ENCODE measurements around the gene COPS3.

- TF ChIP-seq CTCF (IDR thresholded peaks at IDR 0.05 in 8 of 11, conservative IDR thresholded peaks at IDR 0.05 in 3 of 11) (no peak), POLR2AphosphoS5 (IDR thresholded peaks at IDR 0.05) (no peak), POLR2A (IDR thresholded peaks at IDR 0.05) (no peak)
Measured at GRCh38 chr17:17264430-17264829, 16.6 kb downstream of the COPS3 start.
